ENCODE measurements around the gene ANKRD53.
"Not testable (repeated sequence)": the region's sequence is repeated elsewhere in the genome, so short reads cannot be mapped to it uniquely, and the experiment has no call there.

DNA sequence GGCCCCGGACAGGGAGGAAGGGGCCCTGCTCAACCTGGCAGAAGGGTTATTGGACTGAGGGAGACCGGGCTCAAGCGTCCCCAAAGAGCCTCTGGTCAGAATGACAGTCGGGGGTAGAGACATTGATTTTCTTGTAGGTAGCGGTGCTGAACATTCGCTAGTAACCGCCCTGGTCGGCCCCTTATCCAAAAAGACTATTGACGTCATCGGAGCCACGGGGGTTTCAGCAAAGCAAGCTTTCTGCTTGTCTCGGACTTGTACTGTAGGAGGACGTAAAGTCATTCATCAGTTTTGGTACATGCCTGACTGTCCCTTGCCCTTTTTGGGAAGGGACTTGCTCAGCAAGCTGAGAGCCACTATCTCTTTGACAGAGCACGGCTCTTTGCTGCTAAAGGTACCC is 43.0 kb downstream of the ANKRD53 start:
- TF ChIP-seq, protein P1, sequence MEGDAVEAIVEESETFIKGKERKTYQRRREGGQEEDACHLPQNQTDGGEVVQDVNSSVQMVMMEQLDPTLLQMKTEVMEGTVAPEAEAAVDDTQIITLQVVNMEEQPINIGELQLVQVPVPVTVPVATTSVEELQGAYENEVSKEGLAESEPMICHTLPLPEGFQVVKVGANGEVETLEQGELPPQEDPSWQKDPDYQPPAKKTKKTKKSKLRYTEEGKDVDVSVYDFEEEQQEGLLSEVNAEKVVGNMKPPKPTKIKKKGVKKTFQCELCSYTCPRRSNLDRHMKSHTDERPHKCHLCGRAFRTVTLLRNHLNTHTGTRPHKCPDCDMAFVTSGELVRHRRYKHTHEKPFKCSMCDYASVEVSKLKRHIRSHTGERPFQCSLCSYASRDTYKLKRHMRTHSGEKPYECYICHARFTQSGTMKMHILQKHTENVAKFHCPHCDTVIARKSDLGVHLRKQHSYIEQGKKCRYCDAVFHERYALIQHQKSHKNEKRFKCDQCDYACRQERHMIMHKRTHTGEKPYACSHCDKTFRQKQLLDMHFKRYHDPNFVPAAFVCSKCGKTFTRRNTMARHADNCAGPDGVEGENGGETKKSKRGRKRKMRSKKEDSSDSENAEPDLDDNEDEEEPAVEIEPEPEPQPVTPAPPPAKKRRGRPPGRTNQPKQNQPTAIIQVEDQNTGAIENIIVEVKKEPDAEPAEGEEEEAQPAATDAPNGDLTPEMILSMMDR (IDR thresholded peaks at IDR 0.05; ENCODE audit: insufficient read depth, low read length, poor library complexity, severe bottlenecking): not testable (repeated sequence)
- not testable (repeated sequence) for TF ChIP-seq EZH2phosphoT487 (conservative IDR thresholded peaks at IDR 0.05; ENCODE audit: low read length)
